OCI-LY1 (cell line): ENCODE measurements around the gene LYL1.

Source experiments
- H2AFZ ChIP-seq: fragments of 200-600 bp; sonication (generic), shearing (Covaris generic); 2 replicates; pipeline ENCODE4 v1.6.0; 2014; ENCODE audit warnings: antibody characterized with exemption, mild to moderate bottlenecking, low read length
- H3F3A ChIP-seq: fragments of 200-600 bp; sonication (generic), shearing (Covaris generic); 2 replicates; pipeline ENCODE4 v1.6.0; 2014; ENCODE audit warnings: mild to moderate bottlenecking, antibody characterized with exemption, low read length, moderate library complexity; ENCODE audit not compliant: insufficient read depth
- H3K27ac ChIP-seq: fragments of 200-600 bp; sonication (generic); 2 replicates; pipeline ENCODE4 v1.5.1; 2014; ENCODE audit warnings: low read length, mixed run types, mild to moderate bottlenecking, low read depth; ENCODE audit not compliant: poor library complexity, severe bottlenecking
- H3K27me3 ChIP-seq: fragments of 200-600 bp; sonication (generic); 2 replicates; pipeline ENCODE4 v1.6.0; 2014; ENCODE audit warnings: antibody characterized with exemption, mild to moderate bottlenecking, low read length, moderate library complexity; ENCODE audit not compliant: insufficient read depth
- H3K36me3 ChIP-seq: fragments of 200-600 bp; sonication (generic); 2 replicates; pipeline ENCODE4 v1.6.1; 2014; ENCODE audit warnings: mild to moderate bottlenecking, antibody characterized with exemption, low read length, moderate library complexity, mixed read lengths; ENCODE audit not compliant: insufficient read depth
- H3K4me1 ChIP-seq: fragments of 200-600 bp; sonication (generic); 2 replicates; pipeline ENCODE4 v1.5.1; 2014; ENCODE audit warnings: mild to moderate bottlenecking, low read length, moderate library complexity; ENCODE audit not compliant: insufficient read depth, severe bottlenecking
- H3K4me2 ChIP-seq: fragments of 200-600 bp; sonication (generic), shearing (Covaris generic); 2 replicates; pipeline ENCODE4 v1.6.1; 2014; ENCODE audit warnings: low read length
- H3K4me3 ChIP-seq: fragments of 200-600 bp; sonication (generic); 2 replicates; pipeline ENCODE4 v1.5.1; 2014; ENCODE audit warnings: low read length, low read depth, mild to moderate bottlenecking, mixed read lengths; ENCODE audit not compliant: poor library complexity, severe bottlenecking
- H3K79me2 ChIP-seq: fragments of 200-600 bp; shearing (Covaris generic); 2 replicates; pipeline ENCODE4 v1.6.1; 2016; ENCODE audit warnings: mixed run types, low read length, mixed read lengths; ENCODE audit not compliant: insufficient read depth
- H3K9ac ChIP-seq: fragments of 200-600 bp; sonication (generic), shearing (Covaris generic); 2 replicates; pipeline ENCODE4 v1.6.1; 2014; ENCODE audit warnings: mild to moderate bottlenecking, low read length, mixed read lengths
- H3K9me2 ChIP-seq: fragments of 200-600 bp; sonication (generic), shearing (Covaris generic); 2 replicates; pipeline ENCODE4 v1.6.1; 2014; ENCODE audit warnings: low read depth, mild to moderate bottlenecking, low read length, mixed read lengths
- H3K9me3 ChIP-seq: fragments of 200-600 bp; shearing (Covaris generic); 2 replicates; pipeline ENCODE4 v1.6.1; 2014; ENCODE audit warnings: low read length, mixed read lengths
- H4K20me1 ChIP-seq: fragments of 200-600 bp; sonication (generic), shearing (Covaris generic); 2 replicates; pipeline ENCODE4 v1.6.0; 2016; ENCODE audit warnings: mild to moderate bottlenecking, low read length; ENCODE audit not compliant: insufficient read depth
- CTCF ChIP-seq: fragments of 200-600 bp; sonication (generic), shearing (Covaris generic); IDR thresholded peaks from 2 replicates; pipeline ENCODE4 v1.5.1; 2017; ENCODE audit warnings: mild to moderate bottlenecking, antibody characterized with exemption, low read length, moderate library complexity, mixed read lengths
- EZH2 ChIP-seq: fragments of 200-600 bp; sonication (generic), shearing (Covaris generic); IDR thresholded peaks from 2 replicates; pipeline ENCODE4 v1.8.0; 2017; ENCODE audit warnings: borderline replicate concordance, mixed run types, mild to moderate bottlenecking, antibody characterized with exemption, low read length, moderate library complexity, mixed read lengths

The LYL1 gene

GRCh38 chr19:13138171-13138915 lies 35.7 kb upstream of the LYL1 start:
- no peak overlapping the region for H3K27ac ChIP-seq
- no peaks in the 10 kb centered on the region for H3K4me1 ChIP-seq
- H3F3A ChIP-seq = no peaks in the 10 kb centered on the region
- H3K27me3 ChIP-seq = no peaks in the 10 kb centered on the region
- H3K9me2 ChIP-seq = no peaks in the 10 kb centered on the region
- H3K36me3 ChIP-seq = peaks cover 55% of the 10 kb centered on the region
- H3K9ac ChIP-seq = no peak overlapping the region
- H3K4me2 ChIP-seq = no peak overlapping the region
- no peaks in the 10 kb centered on the region for H4K20me1 ChIP-seq
- no peak overlapping the region for H2AFZ ChIP-seq
- no peak overlapping the region for H3K4me3 ChIP-seq
- TF ChIP-seq CTCF (no peak), EZH2 (no peak)
- peaks cover 6% of the 10 kb centered on the region for H3K79me2 ChIP-seq
- no peaks in the 10 kb centered on the region for H3K9me3 ChIP-seq

GRCh38 chr19:13137290-13137794 lies 34.7 kb upstream of the LYL1 start:
- TF ChIP-seq EZH2 (no peak), CTCF (no peak)
- Histone ChIP-seq H3K36me3 (peaks cover 63% of the 10 kb centered on the region), H3K27ac (no peak overlapping the region), H4K20me1 (no peaks in the 10 kb centered on the region), H3K4me2 (no peak overlapping the region), H3K9me2 (no peaks in the 10 kb centered on the region), H2AFZ (no peak overlapping the region), H3F3A (no peaks in the 10 kb centered on the region), H3K9me3 (no peaks in the 10 kb centered on the region), H3K4me3 (no peak overlapping the region), H3K79me2 (peaks cover 13% of the 10 kb centered on the region), H3K4me1 (no peaks in the 10 kb centered on the region), H3K27me3 (no peaks in the 10 kb centered on the region), H3K9ac (no peak overlapping the region)

- Histone ChIP-seq H3K27ac (no peak overlapping the region), H3K27me3 (no peaks in the 10 kb centered on the region), H3K9ac (no peak overlapping the region), H3K79me2 (peaks cover 13% of the 10 kb centered on the region), H3K36me3 (peaks cover 63% of the 10 kb centered on the region), H3K4me2 (no peak overlapping the region), H3F3A (no peaks in the 10 kb centered on the region), H3K4me1 (no peaks in the 10 kb centered on the region), H4K20me1 (no peaks in the 10 kb centered on the region), H3K9me3 (no peaks in the 10 kb centered on the region), H3K4me3 (no peak overlapping the region), H2AFZ (no peak overlapping the region), H3K9me2 (no peaks in the 10 kb centered on the region)
- TF ChIP-seq EZH2 = no peak
- TF ChIP-seq CTCF = no peak
These were observed 32.7 kb upstream of the LYL1 start for GRCh38 chr19:13135068-13136062.
